Raji (cell line): Measurements from ENCODE around the gene CNBD2.

Experiments
- POLR2A ChIP-seq: IDR thresholded peaks from 2 replicates; pipeline ENCODE4 v1.6.1; 2011; ENCODE audit warnings: low read depth, low read length, control low read depth; ENCODE audit not compliant: insufficient read depth

CNBD2 gene

GRCh38 chr20:35963878-35964277 lies 4.5 kb upstream of the CNBD2 start:
- TF ChIP-seq POLR2A = no peak

GRCh38 chr20:35968930-35969329 lies 540 bp downstream of the CNBD2 start:
- no peak for TF ChIP-seq POLR2A

GRCh38 chr20:35971981-35972380 lies 3.6 kb downstream of the CNBD2 start:
- TF ChIP-seq POLR2A = no peak

- TF ChIP-seq POLR2A = no peak
Measured at GRCh38 chr20:35972462-35972861, 4.1 kb downstream of the CNBD2 start.

- TF ChIP-seq POLR2A = no peak
Measured at GRCh38 chr20:35974256-35974655, 5.9 kb downstream of the CNBD2 start.

GRCh38 chr20:35975576-35976373 lies 7.4 kb downstream of the CNBD2 start:
- no peak for TF ChIP-seq POLR2A

- no peak for TF ChIP-seq POLR2A
Measured at GRCh38 chr20:35978041-35978513, 9.7 kb downstream of the CNBD2 start.

GRCh38 chr20:35979544-35979943 lies 11.2 kb downstream of the CNBD2 start:
- TF ChIP-seq POLR2A = no peak

GRCh38 chr20:35981969-35982368 lies 13.6 kb downstream of the CNBD2 start:
- TF ChIP-seq POLR2A = no peak

- TF ChIP-seq POLR2A = no peak
Measured at GRCh38 chr20:35984382-35984781, 16.0 kb downstream of the CNBD2 start.

GRCh38 chr20:35985806-35986205 lies 17.4 kb downstream of the CNBD2 start:
- TF ChIP-seq POLR2A = no peak

- no peak for TF ChIP-seq POLR2A
Measured at GRCh38 chr20:35988910-35989463, 20.6 kb downstream of the CNBD2 start.

- no peak for TF ChIP-seq POLR2A
Measured at GRCh38 chr20:35991142-35991771, 22.9 kb downstream of the CNBD2 start.

- no peak for TF ChIP-seq POLR2A
Measured at GRCh38 chr20:35992713-35993335, 24.4 kb downstream of the CNBD2 start.

GRCh38 chr20:35994994-35995453 lies 26.6 kb downstream of the CNBD2 start:
- no peak for TF ChIP-seq POLR2A
